SH-SY5Y (cell line): ENCODE measurements around the gene PCYT1A.

Experiments
- GATA2 ChIP-seq: IDR thresholded peaks from 2 replicates; pipeline ENCODE4 v1.6.1; 2011; ENCODE audit warnings: mild to moderate bottlenecking, low read depth, low read length
- GATA3 ChIP-seq: IDR thresholded peaks from 2 replicates; pipeline ENCODE4 v1.6.1; 2011; ENCODE audit warnings: low read depth, mild to moderate bottlenecking, low read length, moderate library complexity

PCYT1A gene

GRCh38 chr3:196287440-196288140 is at the start of gene PCYT1A:
Gene PCYT1A, minus strand, starts transcription at chr3:196287726. Its CDS starts 17,195 bp downstream, at chr3:196270531.
- TF ChIP-seq GATA3 (no peak), GATA2 (no peak)

- TF ChIP-seq GATA3 = no peak
- TF ChIP-seq GATA2 = no peak
Measured at GRCh38 chr3:196336319-196337145, 49.0 kb upstream of the PCYT1A start.

- TF ChIP-seq GATA2 (no peak), GATA3 (no peak)
Measured at GRCh38 chr3:196335503-196335948, 48.0 kb upstream of the PCYT1A start.

- TF ChIP-seq GATA2 (no peak), GATA3 (no peak)
Measured at GRCh38 chr3:196334982-196335381, 47.5 kb upstream of the PCYT1A start.

- TF ChIP-seq GATA2 (no peak), GATA3 (no peak)
Measured at GRCh38 chr3:196332168-196332567, 44.6 kb upstream of the PCYT1A start.

- TF ChIP-seq GATA3 (no peak), GATA2 (no peak)
Measured at GRCh38 chr3:196327405-196327804, 39.9 kb upstream of the PCYT1A start.

GRCh38 chr3:196326936-196327335 is 39.4 kb upstream of the PCYT1A start:
- TF ChIP-seq GATA3 (no peak), GATA2 (no peak)

- TF ChIP-seq GATA3 (no peak), GATA2 (no peak)
Measured at GRCh38 chr3:196323691-196324090, 36.2 kb upstream of the PCYT1A start.

- TF ChIP-seq GATA2 = no peak
- TF ChIP-seq GATA3 = no peak
Measured at GRCh38 chr3:196323016-196323415, 35.5 kb upstream of the PCYT1A start.

GRCh38 chr3:196321162-196321561 is 33.6 kb upstream of the PCYT1A start:
- TF ChIP-seq GATA2 (no peak), GATA3 (no peak)

- TF ChIP-seq GATA3 = no peak
- no peak for TF ChIP-seq GATA2
Measured at GRCh38 chr3:196320137-196320536, 32.6 kb upstream of the PCYT1A start.

- TF ChIP-seq GATA2 (no peak), GATA3 (no peak)
Measured at GRCh38 chr3:196317687-196318467, 30.4 kb upstream of the PCYT1A start, which contains the start of gene DYNLT2B. Gene DYNLT2B, minus strand, starts transcription at chr3:196318240. Its CDS starts 88 bp downstream, at chr3:196318152.

- no peak for TF ChIP-seq GATA2
- TF ChIP-seq GATA3 = no peak
Measured at GRCh38 chr3:196315821-196316220, 28.3 kb upstream of the PCYT1A start.

- TF ChIP-seq GATA3 (no peak), GATA2 (no peak)
Measured at GRCh38 chr3:196314597-196314996, 27.1 kb upstream of the PCYT1A start.
